IMR-90 (cell line): ENCODE measurements around the gene GGACT.

Source experiments
- CHD1 ChIP-seq: IDR thresholded peaks from 2 replicates; pipeline ENCODE4 v1.6.1; 2012; ENCODE audit warnings: low read depth, low read length, improper control_type of control experiment
- POLR2A ChIP-seq: IDR thresholded peaks from 2 replicates; pipeline ENCODE4 v1.6.1; 2012; ENCODE audit warnings: mild to moderate bottlenecking, low read depth, low read length
- RAD21 ChIP-seq: IDR thresholded peaks from 2 replicates; pipeline ENCODE4 v1.6.1; 2012; ENCODE audit warnings: low read length, improper control_type of control experiment
- USF2 ChIP-seq: fragments of 150-350 bp; IDR thresholded peaks from 2 replicates; pipeline ENCODE4 v1.6.1; 2017; ENCODE audit warnings: mild to moderate bottlenecking, antibody characterized with exemption, low read length, low read depth
- TF ChIP-seq, protein P1 (sequence below): conservative IDR thresholded peaks from 2 replicates; pipeline ENCODE4 v1.5.1; 2012; ENCODE audit warnings: mild to moderate bottlenecking, low read depth, low read length, improper control_type of control experiment

- TF ChIP-seq, protein P1, sequence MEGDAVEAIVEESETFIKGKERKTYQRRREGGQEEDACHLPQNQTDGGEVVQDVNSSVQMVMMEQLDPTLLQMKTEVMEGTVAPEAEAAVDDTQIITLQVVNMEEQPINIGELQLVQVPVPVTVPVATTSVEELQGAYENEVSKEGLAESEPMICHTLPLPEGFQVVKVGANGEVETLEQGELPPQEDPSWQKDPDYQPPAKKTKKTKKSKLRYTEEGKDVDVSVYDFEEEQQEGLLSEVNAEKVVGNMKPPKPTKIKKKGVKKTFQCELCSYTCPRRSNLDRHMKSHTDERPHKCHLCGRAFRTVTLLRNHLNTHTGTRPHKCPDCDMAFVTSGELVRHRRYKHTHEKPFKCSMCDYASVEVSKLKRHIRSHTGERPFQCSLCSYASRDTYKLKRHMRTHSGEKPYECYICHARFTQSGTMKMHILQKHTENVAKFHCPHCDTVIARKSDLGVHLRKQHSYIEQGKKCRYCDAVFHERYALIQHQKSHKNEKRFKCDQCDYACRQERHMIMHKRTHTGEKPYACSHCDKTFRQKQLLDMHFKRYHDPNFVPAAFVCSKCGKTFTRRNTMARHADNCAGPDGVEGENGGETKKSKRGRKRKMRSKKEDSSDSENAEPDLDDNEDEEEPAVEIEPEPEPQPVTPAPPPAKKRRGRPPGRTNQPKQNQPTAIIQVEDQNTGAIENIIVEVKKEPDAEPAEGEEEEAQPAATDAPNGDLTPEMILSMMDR: no peak
- no peak for TF ChIP-seq POLR2A
- TF ChIP-seq CHD1: no peak
- TF ChIP-seq USF2: no peak
- no peak for TF ChIP-seq RAD21
Observed at GRCh38 chr13:100528820-100529219, 59.8 kb downstream of the GGACT start.
